GM11168 (cell line): Measurements from ENCODE around the gene FOXP1.

ENCODE experiments used
- in situ Hi-C: fragments of 300-500 bp; cut with MboI; formaldehyde crosslinking; loops from one replicate; pipeline ENCODE4 v1.12.0; 2022; ENCODE audit warnings: low sequenced_read_pairs; ENCODE audit not compliant: unreplicated experiment

Gene FOXP1

GRCh38 chr3:71062952-71063772 lies 520.4 kb downstream of the FOXP1 start:
- in situ Hi-C loops, result no loop called here

GRCh38 chr3:71062037-71062932 lies 521.2 kb downstream of the FOXP1 start:
- in situ Hi-C loops, result no loop called here

GRCh38 chr3:71061581-71061980 lies 521.9 kb downstream of the FOXP1 start:
- in situ Hi-C loops, result no loop called here

- in situ Hi-C loops, result no loop called here
These were observed 522.5 kb downstream of the FOXP1 start for GRCh38 chr3:71061037-71061436.

GRCh38 chr3:71060536-71060935 lies 523.0 kb downstream of the FOXP1 start:
- in situ Hi-C loops, result no loop called here

GRCh38 chr3:71057526-71057894 lies 526.0 kb downstream of the FOXP1 start:
- in situ Hi-C loops, result no loop called here

GRCh38 chr3:71056327-71056726 lies 527.2 kb downstream of the FOXP1 start:
- in situ Hi-C loops, result no loop called here

GRCh38 chr3:71055257-71056001 lies 528.1 kb downstream of the FOXP1 start:
- in situ Hi-C loops, result no loop called here

- in situ Hi-C loops, result no loop called here
These were observed 529.2 kb downstream of the FOXP1 start for GRCh38 chr3:71054312-71054711.

- in situ Hi-C loops, result no loop called here
These were observed 530.0 kb downstream of the FOXP1 start for GRCh38 chr3:71053495-71053894.

GRCh38 chr3:71052716-71053115 lies 530.8 kb downstream of the FOXP1 start:
- in situ Hi-C loops, result no loop called here

GRCh38 chr3:71051893-71052687 lies 531.4 kb downstream of the FOXP1 start:
- in situ Hi-C loops, result no loop called here

- in situ Hi-C loops, result no loop called here
These were observed 532.3 kb downstream of the FOXP1 start for GRCh38 chr3:71051259-71051595.

GRCh38 chr3:71050538-71051258 lies 532.8 kb downstream of the FOXP1 start:
- in situ Hi-C loops, result no loop called here

- in situ Hi-C loops, result no loop called here
These were observed 533.4 kb downstream of the FOXP1 start for GRCh38 chr3:71050166-71050537.

- in situ Hi-C loops, result no loop called here
These were observed 534.6 kb downstream of the FOXP1 start for GRCh38 chr3:71048948-71049347.

- in situ Hi-C loops, result no loop called here
These were observed 535.7 kb downstream of the FOXP1 start for GRCh38 chr3:71047616-71048531.

- in situ Hi-C loops, result no loop called here
These were observed 536.7 kb downstream of the FOXP1 start for GRCh38 chr3:71046791-71047190.
